ENCODE data around the gene TMC3. TPM values are rescaled to one million over a fixed set of nuclear protein-coding genes. Genes with fewer than 3 reads are reported as not detected.

Gene TMC3
- total RNA-seq, 2 donors from 2014 or later = not detected

- no peak for DNase-seq (ENCODE audit: low spot score)
- Histone ChIP-seq H3K9me3 (no peaks in the 10 kb centered on the region), H3K27me3 (no peaks in the 10 kb centered on the region), H3K27ac (no peak overlapping the region), H3K4me1 (no peaks in the 10 kb centered on the region), H3K4me3 (no peak overlapping the region), H3K36me3 (no peaks in the 10 kb centered on the region)
- peak; percentile 72 to 80 for TF ChIP-seq CTCF (IDR thresholded peaks at IDR 0.05)
Measured at GRCh38 chr15:81400640-81401236, 26.7 kb upstream of the TMC3 start.

GRCh38 chr15:81398910-81399551, 25.0 kb upstream of the TMC3 start:
- TF ChIP-seq CTCF (IDR thresholded peaks at IDR 0.05) = no peak
- Histone ChIP-seq H3K9me3 (no peaks in the 10 kb centered on the region), H3K27ac (no peak overlapping the region), H3K4me3 (no peak overlapping the region), H3K36me3 (no peaks in the 10 kb centered on the region), H3K4me1 (no peaks in the 10 kb centered on the region), H3K27me3 (no peaks in the 10 kb centered on the region)
- no peak for DNase-seq (ENCODE audit: low spot score)

- no peak for TF ChIP-seq CTCF (IDR thresholded peaks at IDR 0.05)
- no peaks in the 10 kb centered on the region for H3K27me3 ChIP-seq
- H3K4me3 ChIP-seq = no peak overlapping the region
- H3K36me3 ChIP-seq = no peaks in the 10 kb centered on the region
- H3K9me3 ChIP-seq = no peaks in the 10 kb centered on the region
- no peak for DNase-seq (ENCODE audit: low spot score)
- H3K4me1 ChIP-seq = no peaks in the 10 kb centered on the region
- H3K27ac ChIP-seq = no peak overlapping the region
Measured at GRCh38 chr15:81398456-81398855, 24.4 kb upstream of the TMC3 start.

- no peak overlapping the region for H3K4me3 ChIP-seq
- no peaks in the 10 kb centered on the region for H3K9me3 ChIP-seq
- H3K27me3 ChIP-seq = no peaks in the 10 kb centered on the region
- no peak overlapping the region for H3K27ac ChIP-seq
- TF ChIP-seq CTCF (IDR thresholded peaks at IDR 0.05) = no peak
- no peak for DNase-seq (ENCODE audit: low spot score)
- H3K4me1 ChIP-seq = no peaks in the 10 kb centered on the region
- H3K36me3 ChIP-seq = no peaks in the 10 kb centered on the region
Measured at GRCh38 chr15:81394603-81395002, 20.6 kb upstream of the TMC3 start.

GRCh38 chr15:81391657-81392056, 17.6 kb upstream of the TMC3 start:
- no peak for TF ChIP-seq CTCF (IDR thresholded peaks at IDR 0.05)
- H3K27me3 ChIP-seq = no peaks in the 10 kb centered on the region
- H3K27ac ChIP-seq = no peak overlapping the region
- no peaks in the 10 kb centered on the region for H3K4me1 ChIP-seq
- H3K9me3 ChIP-seq = no peaks in the 10 kb centered on the region
- no peak for DNase-seq (ENCODE audit: low spot score)
- H3K36me3 ChIP-seq = no peaks in the 10 kb centered on the region
- H3K4me3 ChIP-seq = no peak overlapping the region

GRCh38 chr15:81388436-81388770, 14.4 kb upstream of the TMC3 start:
- Histone ChIP-seq H3K27ac (no peak overlapping the region), H3K4me3 (no peak overlapping the region), H3K27me3 (no peaks in the 10 kb centered on the region), H3K4me1 (no peaks in the 10 kb centered on the region), H3K9me3 (peaks cover 0 to 6% of the 10 kb centered on the region in 2 donors), H3K36me3 (no peaks in the 10 kb centered on the region)
- DNase-seq (ENCODE audit: low spot score) = no peak
- no peak for TF ChIP-seq CTCF (IDR thresholded peaks at IDR 0.05)

Data from right atrium auricular region (tissue), 2 donors.